ENCODE measurements around the gene RPL35A. TPM values are rescaled to one million over a fixed set of nuclear protein-coding genes. Genes with fewer than 3 reads are reported as not detected.
"Not testable (repeated sequence)": the region's sequence is repeated elsewhere in the genome, so short reads cannot be mapped to it uniquely, and the experiment has no call there.

Gene RPL35A
- total RNA-seq, 1 donor from 2014 or later: 1,363 TPM

DNA sequence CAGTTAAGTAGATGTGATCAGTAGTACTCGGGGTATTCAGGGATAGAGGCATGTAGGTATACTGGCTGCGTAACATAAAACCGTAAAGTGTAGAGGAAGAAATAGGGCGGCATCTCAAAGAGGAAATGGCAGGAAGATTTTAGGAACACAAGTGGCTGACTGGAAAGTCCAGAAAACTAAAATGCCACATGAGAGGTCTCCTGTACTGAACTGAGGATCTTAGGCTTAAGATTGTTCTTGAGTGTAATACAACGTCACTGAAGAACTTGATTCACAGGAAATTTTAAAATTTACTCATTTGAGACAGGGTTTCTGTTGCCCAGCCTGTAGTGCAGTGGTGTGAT is 7.8 kb downstream of the RPL35A start:
- H3K4me1 Mint-ChIP-seq (ENCODE audit: low read depth): peaks cover 53% of the 10 kb centered on the region
- H3K4me3 Mint-ChIP-seq (ENCODE audit: low read depth): no peak overlapping the region
- no peak for DNase-seq (ENCODE audit: low spot score)
- H3K9me3 Mint-ChIP-seq: no peaks in the 10 kb centered on the region
- intact Hi-C loops (cut with micrococcal nuclease): no loop called here
- H3K27ac Mint-ChIP-seq: peak overlapping the region; percentile 52
- peaks cover 64% of the 10 kb centered on the region for H3K36me3 Mint-ChIP-seq (ENCODE audit: low read depth)
- H3K27me3 Mint-ChIP-seq (ENCODE audit: low read depth): no peaks in the 10 kb centered on the region

DNA sequence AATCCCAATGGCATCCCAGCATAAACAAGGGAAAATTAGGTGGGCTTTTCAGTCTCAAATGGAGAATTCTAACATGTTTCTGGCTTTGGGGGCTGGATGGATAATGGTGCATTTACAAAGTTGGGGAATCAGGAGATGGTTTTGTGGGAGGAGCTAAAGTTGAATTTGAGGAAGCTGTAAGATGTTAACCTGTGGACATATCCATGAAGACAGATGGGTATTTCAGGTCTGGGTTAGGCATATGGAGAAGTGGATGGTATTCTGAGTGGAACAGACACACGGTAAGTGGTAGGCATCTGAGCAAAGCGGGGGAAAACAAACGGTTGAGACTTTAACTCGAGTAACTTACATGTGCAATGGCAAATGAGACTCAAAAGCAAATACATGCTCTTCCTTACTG is 8.4 kb downstream of the RPL35A start:
- no peak for DNase-seq (ENCODE audit: low spot score)
- peaks cover 58% of the 10 kb centered on the region for H3K36me3 Mint-ChIP-seq (ENCODE audit: low read depth)
- H3K4me1 Mint-ChIP-seq (ENCODE audit: low read depth): peaks cover 49% of the 10 kb centered on the region
- peaks cover 2% of the 10 kb centered on the region for H3K27me3 Mint-ChIP-seq (ENCODE audit: low read depth)
- H3K9me3 Mint-ChIP-seq: no peaks in the 10 kb centered on the region
- intact Hi-C loops (cut with micrococcal nuclease): no loop called here
- H3K27ac Mint-ChIP-seq: peak overlapping the region; percentile 28
- peak overlapping the region; percentile 44 for H3K4me3 Mint-ChIP-seq (ENCODE audit: low read depth)

DNA sequence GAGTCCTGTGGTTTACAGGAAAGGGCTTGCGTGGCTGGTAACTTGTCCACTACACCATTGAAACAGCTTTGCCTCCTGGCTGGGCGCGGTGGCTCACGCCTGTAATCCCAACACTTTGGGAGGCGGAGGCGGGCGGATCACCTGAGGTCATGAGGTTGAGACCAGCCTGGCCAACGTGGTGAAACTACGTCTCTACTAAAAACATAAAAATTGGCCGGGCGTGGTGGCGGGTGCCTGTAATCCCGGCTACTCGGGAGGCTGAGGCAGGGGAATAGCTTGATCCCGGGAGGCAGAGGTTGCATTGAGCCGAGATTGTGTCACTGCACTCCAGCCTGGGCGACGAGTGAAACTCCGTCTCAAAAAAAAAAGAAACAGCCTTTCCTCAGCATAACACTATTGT is 8.9 kb downstream of the RPL35A start:
- H3K36me3 Mint-ChIP-seq (ENCODE audit: low read depth): peaks cover 53% of the 10 kb centered on the region
- H3K27ac Mint-ChIP-seq: peak overlapping the region; percentile 92
- H3K9me3 Mint-ChIP-seq; DNase-seq (ENCODE audit: low spot score); H3K27me3 Mint-ChIP-seq (ENCODE audit: low read depth); intact Hi-C loops (cut with micrococcal nuclease): not testable (repeated sequence)
- H3K4me1 Mint-ChIP-seq (ENCODE audit: low read depth): peaks cover 44% of the 10 kb centered on the region
- H3K4me3 Mint-ChIP-seq (ENCODE audit: low read depth): peak overlapping the region; percentile 88

DNA sequence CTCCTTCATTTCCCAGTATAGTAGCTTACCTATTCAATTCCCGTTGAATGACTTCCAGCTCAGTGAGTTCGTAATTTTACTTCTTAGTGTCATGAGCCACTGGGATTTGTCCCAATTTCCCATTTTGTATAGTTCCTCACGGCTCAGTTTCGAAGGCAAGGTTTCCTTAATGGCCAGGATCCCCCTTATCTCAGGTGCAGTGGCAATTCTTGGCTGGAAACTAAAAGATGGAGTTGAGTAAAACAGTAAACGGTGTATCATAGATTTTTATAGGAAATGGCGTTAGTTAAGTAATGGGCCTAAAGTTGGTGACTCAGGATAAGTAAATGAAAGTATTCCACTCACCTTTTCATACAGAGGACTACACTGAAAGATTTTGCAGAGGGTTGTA is 9.5 kb downstream of the RPL35A start:
- Mint-ChIP-seq H3K27ac (peak overlapping the region; percentile 92), H3K36me3 (ENCODE audit: low read depth) (peaks cover 46% of the 10 kb centered on the region), H3K4me1 (ENCODE audit: low read depth) (peaks cover 41% of the 10 kb centered on the region), H3K27me3 (ENCODE audit: low read depth) (peaks cover 2% of the 10 kb centered on the region), H3K4me3 (ENCODE audit: low read depth) (peak overlapping the region; percentile 88), H3K9me3 (no peaks in the 10 kb centered on the region)
- intact Hi-C loops (cut with micrococcal nuclease): no loop called here
- DNase-seq (ENCODE audit: low spot score): no peak

DNA sequence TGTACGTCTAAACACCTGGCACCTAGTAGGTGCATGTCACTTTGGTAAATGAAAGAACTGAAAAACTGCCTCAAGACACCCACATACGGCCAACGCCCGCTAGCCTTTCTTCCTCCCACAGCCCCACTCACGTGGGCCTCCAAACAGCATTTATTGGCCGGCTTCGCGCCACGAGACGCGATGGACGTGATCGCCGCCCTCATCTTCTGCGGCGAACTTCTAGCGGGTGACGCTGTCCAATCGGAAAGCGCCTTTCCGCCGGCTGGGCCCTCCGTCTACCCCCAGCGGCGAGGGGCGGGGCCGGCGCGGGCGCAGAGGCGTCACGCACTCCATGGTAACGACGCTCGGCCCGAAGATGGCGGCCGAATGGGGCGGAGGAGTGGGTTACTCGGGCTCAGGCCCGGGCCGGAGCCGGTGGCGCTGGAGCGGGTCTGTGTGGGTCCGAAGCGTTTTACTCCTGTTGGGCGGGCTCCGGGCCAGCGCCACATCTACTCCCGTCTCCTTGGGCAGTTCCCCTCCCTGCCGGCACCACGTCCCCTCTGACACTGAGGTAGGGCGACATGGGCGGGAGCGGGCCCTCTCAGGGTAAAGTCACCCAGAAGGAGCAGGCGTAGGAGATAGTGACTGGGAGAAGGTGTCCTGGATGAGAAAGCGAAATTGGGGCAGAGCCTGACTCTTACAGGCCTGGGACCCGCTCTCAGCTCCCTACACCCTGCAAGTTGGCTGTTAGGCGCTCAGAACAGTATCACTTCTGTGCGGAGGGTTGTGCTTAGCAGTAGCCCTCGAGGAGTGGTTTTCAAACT is 10.1 kb downstream of the RPL35A start, which contains the start of gene LMLN:
Gene LMLN, plus strand, starts transcription at position 327 of the 803 bp plus-strand sequence. Its CDS starts 29 bp downstream, at position 356.
- intact Hi-C loops (cut with micrococcal nuclease): loop anchor here (1.0 to 5.0 kb wide), 6 partner anchors 10 to 208 kb away; partner anchors contain the start of genes LRCH3 and RPL35A
- H3K9me3 Mint-ChIP-seq: no peaks in the 10 kb centered on the region
- H3K4me1 Mint-ChIP-seq (ENCODE audit: low read depth): peaks cover 39% of the 10 kb centered on the region
- peak within 1 kb of the TSS; percentile 92 for H3K27ac Mint-ChIP-seq
- H3K36me3 Mint-ChIP-seq (ENCODE audit: low read depth): peaks cover 40% of the 10 kb centered on the region
- peak within 1 kb of the TSS; percentile 88 for H3K4me3 Mint-ChIP-seq (ENCODE audit: low read depth)
- peaks cover 2% of the 10 kb centered on the region for H3K27me3 Mint-ChIP-seq (ENCODE audit: low read depth)
- DNase-seq (ENCODE audit: low spot score): peak; percentile 95

DNA sequence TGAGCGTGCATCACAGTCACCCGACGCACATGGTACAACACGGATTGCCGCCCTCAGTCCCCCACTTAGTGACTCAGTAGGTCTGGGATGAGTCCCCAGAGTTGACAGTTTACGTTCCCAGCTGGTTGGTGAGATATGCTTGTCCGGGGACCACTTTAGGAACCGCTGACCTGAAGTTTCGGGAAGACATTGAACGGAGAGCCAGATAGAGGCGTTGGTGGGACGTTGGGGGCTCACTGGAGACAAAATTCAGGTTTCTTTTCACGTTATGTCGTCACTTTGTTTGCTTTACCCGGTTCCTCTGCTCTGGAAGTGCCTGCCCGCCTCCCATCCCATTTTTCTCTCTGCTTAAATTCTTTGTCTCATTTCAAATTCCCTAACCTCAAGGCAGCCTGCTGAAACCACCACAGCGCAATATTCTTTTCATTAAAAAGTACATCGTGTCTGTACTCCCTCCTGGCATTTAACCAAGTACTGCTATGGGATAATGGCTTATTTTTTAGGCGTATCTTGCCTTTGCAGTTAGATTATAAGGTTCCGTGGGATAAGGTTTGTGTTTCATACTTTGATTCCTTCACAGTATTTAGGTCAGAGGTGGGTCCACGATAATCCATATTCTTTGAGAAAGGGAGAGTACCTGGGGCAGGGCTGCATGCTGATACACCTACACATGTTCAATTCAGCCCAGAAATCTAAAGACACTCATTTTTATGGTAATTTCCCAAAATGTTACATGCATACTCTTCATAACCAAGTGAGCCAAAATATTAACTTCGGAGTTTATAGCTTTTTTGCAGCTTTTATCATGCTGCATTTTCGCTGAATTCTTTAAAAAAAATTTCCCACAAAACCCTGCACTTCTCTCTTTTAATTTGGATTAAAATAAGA is 10.9 kb downstream of the RPL35A start:
- peak overlapping the region; percentile 92 for H3K27ac Mint-ChIP-seq
- H3K4me1 Mint-ChIP-seq (ENCODE audit: low read depth): peaks cover 36% of the 10 kb centered on the region
- no peak for DNase-seq (ENCODE audit: low spot score)
- H3K27me3 Mint-ChIP-seq (ENCODE audit: low read depth): peaks cover 2% of the 10 kb centered on the region
- H3K4me3 Mint-ChIP-seq (ENCODE audit: low read depth): peak overlapping the region; percentile 88
- H3K9me3 Mint-ChIP-seq: no peaks in the 10 kb centered on the region
- intact Hi-C loops (cut with micrococcal nuclease): loop anchor here (1.0 to 5.0 kb wide), 6 partner anchors 11 to 209 kb away; partner anchors contain the start of genes LRCH3 and RPL35A
- peaks cover 32% of the 10 kb centered on the region for H3K36me3 Mint-ChIP-seq (ENCODE audit: low read depth)

DNA sequence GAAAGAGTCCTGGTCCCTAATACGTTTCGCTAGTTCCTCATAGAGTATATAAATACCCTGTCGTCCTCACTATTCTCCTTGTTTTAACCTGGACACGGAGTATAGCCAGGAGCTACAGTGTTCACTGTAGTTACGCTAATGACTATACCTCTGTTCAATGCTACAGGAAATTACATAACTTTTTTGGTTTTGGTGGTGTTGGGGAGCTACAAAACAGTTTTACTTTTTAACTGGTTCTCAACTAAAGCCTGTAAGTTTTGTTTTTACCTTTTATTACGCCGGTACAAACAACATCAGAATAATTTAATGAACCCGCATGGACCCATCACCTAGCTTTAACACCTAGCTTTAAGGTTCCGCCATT is 11.6 kb downstream of the RPL35A start:
- Mint-ChIP-seq H3K9me3 (peaks cover 6% of the 10 kb centered on the region), H3K27me3 (ENCODE audit: low read depth) (peaks cover 2% of the 10 kb centered on the region), H3K36me3 (ENCODE audit: low read depth) (peaks cover 26% of the 10 kb centered on the region), H3K27ac (no peak overlapping the region), H3K4me3 (ENCODE audit: low read depth) (no peak overlapping the region), H3K4me1 (ENCODE audit: low read depth) (peaks cover 36% of the 10 kb centered on the region)
- intact Hi-C loops (cut with micrococcal nuclease): loop anchor here (2.0 to 5.0 kb wide), 3 partner anchors 119 to 209 kb away; partner anchors contain the start of gene LRCH3
- DNase-seq (ENCODE audit: low spot score): no peak

DNA sequence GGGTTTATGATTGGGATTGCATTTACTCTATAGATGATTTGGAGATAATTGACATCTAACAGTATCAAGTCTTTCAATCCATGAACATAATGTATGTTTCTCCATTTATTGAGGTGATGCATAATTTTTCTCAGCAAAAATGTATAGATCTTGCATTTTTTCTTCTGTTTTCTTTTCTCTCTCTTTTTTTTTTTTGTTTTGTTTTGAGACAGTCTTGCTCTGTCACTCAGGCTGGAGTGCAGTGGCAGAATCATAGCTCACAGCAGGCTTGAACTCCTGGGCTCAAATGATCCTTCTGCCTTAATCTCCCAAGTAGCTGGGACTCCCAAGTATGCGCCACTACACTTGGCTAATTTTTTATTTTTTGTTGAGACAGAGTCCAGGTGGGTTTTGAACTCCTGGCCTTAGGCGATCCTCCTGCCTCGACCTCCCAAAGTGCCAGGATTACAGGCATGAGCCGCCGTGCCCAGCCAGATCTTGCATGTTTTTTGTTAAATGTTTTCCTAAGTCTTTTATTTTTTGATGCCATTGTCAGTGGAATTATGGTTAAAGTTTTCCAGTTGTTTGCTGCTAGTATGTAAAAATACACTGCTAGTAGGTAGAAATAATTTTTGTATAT is 13.1 kb downstream of the RPL35A start:
- H3K27me3 Mint-ChIP-seq (ENCODE audit: low read depth): peaks cover 2% of the 10 kb centered on the region
- H3K9me3 Mint-ChIP-seq: peaks cover 17% of the 10 kb centered on the region
- H3K4me1 Mint-ChIP-seq (ENCODE audit: low read depth): peaks cover 25% of the 10 kb centered on the region
- H3K4me3 Mint-ChIP-seq (ENCODE audit: low read depth): no peak overlapping the region
- peaks cover 19% of the 10 kb centered on the region for H3K36me3 Mint-ChIP-seq (ENCODE audit: low read depth)
- H3K27ac Mint-ChIP-seq: no peak overlapping the region
- DNase-seq (ENCODE audit: low spot score): no peak
- intact Hi-C loops (cut with micrococcal nuclease): loop anchor here (5.0 kb wide), 2 partner anchors 171 to 211 kb away; partner anchors contain the start of gene LRCH3

DNA sequence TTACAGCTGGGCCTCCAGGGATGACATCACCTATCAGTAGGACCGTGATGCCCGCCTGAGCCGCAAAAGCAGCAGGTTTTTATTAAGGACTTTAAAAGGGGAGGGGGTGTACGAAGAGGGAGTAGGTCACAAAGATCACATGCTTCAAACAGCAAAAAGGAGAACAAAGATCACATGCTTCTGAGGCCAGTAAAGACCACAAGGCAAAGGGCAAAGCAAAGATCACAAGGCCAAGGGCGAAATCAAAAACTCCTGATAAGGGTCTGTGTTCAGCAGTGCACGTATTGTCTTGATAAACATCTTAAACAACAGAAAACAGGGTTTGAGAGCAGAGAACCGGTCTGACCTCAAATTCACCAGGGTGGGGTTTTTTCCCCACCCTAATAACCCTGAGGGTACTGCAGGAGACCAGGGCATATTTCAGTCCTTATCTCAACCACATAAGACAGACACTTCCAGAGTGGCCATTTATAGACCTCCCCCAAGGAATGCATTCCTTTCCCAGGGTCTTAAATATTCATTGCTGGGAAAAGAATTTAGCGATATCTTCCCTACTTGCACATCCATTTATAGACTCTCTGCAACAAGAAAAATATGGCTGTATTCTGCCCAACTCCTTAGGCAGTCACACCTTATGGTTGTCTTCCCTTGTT is 17.5 kb downstream of the RPL35A start:
- H3K9me3 Mint-ChIP-seq: peaks cover 26% of the 10 kb centered on the region
- not testable (repeated sequence) for H3K27me3 Mint-ChIP-seq (ENCODE audit: low read depth); H3K27ac Mint-ChIP-seq

DNA sequence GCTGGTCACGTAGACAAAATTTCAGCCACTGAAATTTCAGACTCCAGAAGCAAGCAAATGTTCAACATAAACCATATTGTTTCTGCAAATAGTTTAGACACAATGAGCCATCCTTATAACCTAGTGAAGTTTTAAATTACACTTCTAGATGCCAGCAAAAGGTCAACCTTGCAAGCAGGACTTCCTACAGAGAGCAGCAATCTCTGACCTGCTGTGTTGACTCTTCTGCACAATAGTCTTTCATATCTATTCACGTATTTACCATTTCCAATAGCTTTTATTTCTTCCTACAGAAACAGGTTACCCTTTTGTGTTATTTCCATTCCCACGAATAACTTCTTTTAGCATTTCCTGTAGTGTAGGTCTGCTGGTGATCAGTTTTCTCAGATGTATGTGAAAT is 20.6 kb downstream of the RPL35A start:
- H3K4me1 Mint-ChIP-seq (ENCODE audit: low read depth): no peaks in the 10 kb centered on the region
- no peaks in the 10 kb centered on the region for H3K27me3 Mint-ChIP-seq (ENCODE audit: low read depth)
- H3K27ac Mint-ChIP-seq: no peak overlapping the region
- H3K36me3 Mint-ChIP-seq (ENCODE audit: low read depth): peaks cover 10% of the 10 kb centered on the region
- H3K4me3 Mint-ChIP-seq (ENCODE audit: low read depth): no peak overlapping the region
- H3K9me3 Mint-ChIP-seq: peaks cover 27% of the 10 kb centered on the region
- intact Hi-C loops (cut with micrococcal nuclease): no loop called here
- no peak for DNase-seq (ENCODE audit: low spot score)

More for the DNA sequence above, 17.5 kb downstream of the RPL35A start:
- H3K36me3 Mint-ChIP-seq (ENCODE audit: low read depth): peaks cover 10% of the 10 kb centered on the region
- DNase-seq (ENCODE audit: low spot score); H3K4me3 Mint-ChIP-seq (ENCODE audit: low read depth); intact Hi-C loops (cut with micrococcal nuclease); H3K4me1 Mint-ChIP-seq (ENCODE audit: low read depth): not testable (repeated sequence)

DNA sequence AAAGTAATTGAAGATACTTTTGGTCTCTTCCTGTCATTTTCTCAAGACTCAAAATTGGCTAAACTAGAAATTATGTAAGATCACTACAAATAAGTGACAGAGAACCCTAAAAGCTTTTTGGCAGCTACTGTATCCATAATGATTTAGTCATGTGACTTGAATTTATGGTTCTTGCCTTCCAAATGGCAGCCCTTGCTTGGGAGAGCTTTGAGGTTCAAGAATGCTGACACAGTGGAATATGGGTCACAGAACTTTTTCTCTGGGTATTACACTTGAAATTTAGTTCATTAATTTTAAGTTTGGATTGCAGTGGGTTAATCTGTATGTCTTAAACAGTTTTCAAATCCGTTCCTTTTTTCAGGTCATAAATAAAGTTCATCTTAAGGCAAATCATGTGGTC is 24.0 kb downstream of the RPL35A start:
- no peaks in the 10 kb centered on the region for H3K36me3 Mint-ChIP-seq (ENCODE audit: low read depth)
- no peak overlapping the region for H3K27ac Mint-ChIP-seq
- H3K4me1 Mint-ChIP-seq (ENCODE audit: low read depth): no peaks in the 10 kb centered on the region
- peaks cover 4% of the 10 kb centered on the region for H3K9me3 Mint-ChIP-seq
- DNase-seq (ENCODE audit: low spot score): no peak
- H3K4me3 Mint-ChIP-seq (ENCODE audit: low read depth): no peak overlapping the region
- no peaks in the 10 kb centered on the region for H3K27me3 Mint-ChIP-seq (ENCODE audit: low read depth)
- intact Hi-C loops (cut with micrococcal nuclease): no loop called here

DNA sequence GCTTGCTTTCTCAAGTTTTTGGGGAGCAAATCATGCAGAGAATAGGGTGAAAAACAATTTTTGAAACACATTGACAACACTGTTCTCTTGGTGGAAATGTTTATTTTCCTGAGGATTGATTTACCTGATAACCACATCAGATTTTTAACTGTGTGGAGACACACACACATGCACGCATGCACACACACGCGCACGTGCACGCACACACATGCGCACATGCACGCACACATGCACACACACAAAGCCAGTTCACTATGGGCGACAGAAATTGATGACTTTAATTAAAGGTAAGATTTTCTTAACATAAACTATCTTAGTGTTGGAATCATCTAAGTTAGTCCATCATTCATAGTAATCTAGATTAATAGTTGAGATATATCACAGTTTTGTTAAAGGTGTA is 25.3 kb downstream of the RPL35A start:
- Mint-ChIP-seq H3K36me3 (ENCODE audit: low read depth) (no peaks in the 10 kb centered on the region), H3K9me3 (peaks cover 4% of the 10 kb centered on the region), H3K27me3 (ENCODE audit: low read depth) (no peaks in the 10 kb centered on the region), H3K27ac (no peak overlapping the region), H3K4me1 (ENCODE audit: low read depth) (no peaks in the 10 kb centered on the region), H3K4me3 (ENCODE audit: low read depth) (no peak overlapping the region)
- DNase-seq (ENCODE audit: low spot score): no peak
- intact Hi-C loops (cut with micrococcal nuclease): no loop called here

Measured in activated T-helper 2 cell treated with anti-CD3 and anti-CD28 coated beads, Interferon-gamma antibody, Interleukin-2, Interleukin-4, amounts not matched to agents 10 μg/mL and 5 μg/mL and 100 μg/mL, durations not matched to agents 14 hours and 24 hours and 36 hours (primary cell).